DOHH2 (cell line): ENCODE measurements around the gene ANKRD39.

Experiments
- H3F3A ChIP-seq: fragments of 200-600 bp; sonication (generic), shearing (Covaris generic); 2 replicates; pipeline ENCODE4 v1.6.0; 2016; ENCODE audit warnings: antibody characterized with exemption, mild to moderate bottlenecking; ENCODE audit not compliant: control insufficient read depth, insufficient read depth
- H3K27ac ChIP-seq: fragments of 200-600 bp; sonication (generic); 2 replicates; pipeline ENCODE4 v1.5.1; 2014; ENCODE audit warnings: low read depth, mild to moderate bottlenecking, low read length, moderate library complexity
- H3K27me3 ChIP-seq: fragments of 200-600 bp; sonication (generic); 2 replicates; pipeline ENCODE4 v1.6.1; 2014; ENCODE audit warnings: mild to moderate bottlenecking, low read length, mixed read lengths; ENCODE audit not compliant: control insufficient read depth
- H3K36me3 ChIP-seq: fragments of 200-600 bp; sonication (generic); 2 replicates; pipeline ENCODE4 v1.6.1; 2014; ENCODE audit warnings: mild to moderate bottlenecking, low read length, moderate library complexity, mixed read lengths; ENCODE audit not compliant: control insufficient read depth
- H3K4me1 ChIP-seq: fragments of 200-600 bp; sonication (generic); 2 replicates; pipeline ENCODE4 v1.6.1; 2014; ENCODE audit warnings: mild to moderate bottlenecking, low read length, mixed read lengths; ENCODE audit not compliant: control insufficient read depth
- H3K4me2 ChIP-seq: fragments of 200-600 bp; sonication (generic); 2 replicates; pipeline ENCODE4 v1.6.0; 2014; ENCODE audit warnings: mild to moderate bottlenecking, low read length, moderate library complexity
- H3K4me3 ChIP-seq: fragments of 200-600 bp; sonication (generic); 2 replicates; pipeline ENCODE4 v1.5.1; 2014; ENCODE audit warnings: mild to moderate bottlenecking, low read length, mixed read lengths
- H3K79me2 ChIP-seq: fragments of 200-600 bp; sonication (generic); 2 replicates; pipeline ENCODE4 v1.6.1; 2014; ENCODE audit warnings: mild to moderate bottlenecking, low read length, mixed read lengths; ENCODE audit not compliant: control insufficient read depth
- H3K9me2 ChIP-seq: fragments of 200-600 bp; sonication (generic); replicated peaks from 2 replicates; pipeline ENCODE4 v1.6.1; 2014; ENCODE audit warnings: mild to moderate bottlenecking, low read length, mixed read lengths; ENCODE audit not compliant: control insufficient read depth
- H3K9me3 ChIP-seq: fragments of 200-600 bp; sonication (generic); 2 replicates; pipeline ENCODE4 v1.6.1; 2014; ENCODE audit warnings: antibody characterized with exemption, low read length, mixed read lengths; ENCODE audit not compliant: control insufficient read depth, insufficient read depth
- H4K20me1 ChIP-seq: fragments of 200-600 bp; sonication (generic); 2 replicates; pipeline ENCODE4 v1.6.0; 2014; ENCODE audit warnings: low read depth, mild to moderate bottlenecking, antibody characterized with exemption, low read length, moderate library complexity; ENCODE audit not compliant: control insufficient read depth, insufficient read depth
- CTCF ChIP-seq: fragments of 200-600 bp; sonication (generic); IDR thresholded peaks from one replicate; pipeline ENCODE4 v1.5.1; 2014; ENCODE audit warnings: antibody characterized with exemption, mild to moderate bottlenecking, low read depth, low read length; ENCODE audit not compliant: poor library complexity, severe bottlenecking
- EZH2phosphoT487 ChIP-seq: fragments of 200-600 bp; sonication (generic); IDR thresholded peaks from 2 replicates; pipeline ENCODE4 v1.6.1; 2017; ENCODE audit warnings: borderline replicate concordance, mild to moderate bottlenecking, antibody characterized with exemption, low read length, moderate library complexity, mixed read lengths

Gene ANKRD39

GRCh38 chr2:96852667-96853066 is 5.1 kb downstream of the ANKRD39 start:
- no peak overlapping the region for H3K4me3 ChIP-seq
- H3K4me1 ChIP-seq: peaks cover 15% of the 10 kb centered on the region
- H3K79me2 ChIP-seq: peaks cover 16% of the 10 kb centered on the region
- H3K27ac ChIP-seq: no peak overlapping the region
- no peaks in the 10 kb centered on the region for H3F3A ChIP-seq
- no peaks in the 10 kb centered on the region for H3K9me2 ChIP-seq
- no peaks in the 10 kb centered on the region; the same call in 1 of the 2 replicates for H4K20me1 ChIP-seq
- no peak overlapping the region for H3K4me2 ChIP-seq
- H3K36me3 ChIP-seq: peaks cover 28% of the 10 kb centered on the region
- no peaks in the 10 kb centered on the region for H3K9me3 ChIP-seq
- TF ChIP-seq CTCF (no peak), EZH2phosphoT487 (no peak)
- no peaks in the 10 kb centered on the region for H3K27me3 ChIP-seq

GRCh38 chr2:96848264-96848663 is 9.6 kb downstream of the ANKRD39 start:
- Histone ChIP-seq H3K4me1 (no peaks in the 10 kb centered on the region), H3K27ac (no peak overlapping the region), H3K27me3 (no peaks in the 10 kb centered on the region), H3K4me3 (no peak overlapping the region), H3K4me2 (no peak overlapping the region), H3K9me2 (no peaks in the 10 kb centered on the region), H3K9me3 (no peaks in the 10 kb centered on the region), H3F3A (no peaks in the 10 kb centered on the region), H4K20me1 (no peaks in the 10 kb centered on the region), H3K36me3 (peaks cover 30% of the 10 kb centered on the region), H3K79me2 (no peaks in the 10 kb centered on the region)
- TF ChIP-seq CTCF (no peak), EZH2phosphoT487 (no peak)

GRCh38 chr2:96847586-96847985 is 10.2 kb downstream of the ANKRD39 start:
- Histone ChIP-seq H3K79me2 (no peaks in the 10 kb centered on the region), H3K4me1 (no peaks in the 10 kb centered on the region), H3K27ac (no peak overlapping the region), H3K27me3 (no peaks in the 10 kb centered on the region), H3K9me3 (no peaks in the 10 kb centered on the region), H3K36me3 (peaks cover 23% of the 10 kb centered on the region), H3K4me3 (no peak overlapping the region), H4K20me1 (no peaks in the 10 kb centered on the region), H3K9me2 (no peaks in the 10 kb centered on the region), H3F3A (no peaks in the 10 kb centered on the region), H3K4me2 (no peak overlapping the region)
- TF ChIP-seq CTCF (no peak), EZH2phosphoT487 (no peak)

- no peaks in the 10 kb centered on the region for H3K4me1 ChIP-seq
- H4K20me1 ChIP-seq: no peaks in the 10 kb centered on the region
- no peak overlapping the region for H3K4me2 ChIP-seq
- H3K27me3 ChIP-seq: no peaks in the 10 kb centered on the region
- H3K27ac ChIP-seq: no peak overlapping the region
- no peaks in the 10 kb centered on the region for H3K9me3 ChIP-seq
- no peaks in the 10 kb centered on the region for H3K9me2 ChIP-seq
- no peaks in the 10 kb centered on the region for H3F3A ChIP-seq
- no peak for TF ChIP-seq EZH2phosphoT487
- TF ChIP-seq CTCF: no peak
- H3K4me3 ChIP-seq: no peak overlapping the region
- no peaks in the 10 kb centered on the region for H3K79me2 ChIP-seq
- H3K36me3 ChIP-seq: peaks cover 21% of the 10 kb centered on the region
These were observed 11.0 kb downstream of the ANKRD39 start for GRCh38 chr2:96846825-96847224.
